Liver (tissue), 9 donors: ENCODE data around the gene TRAPPC3. TPM values are rescaled to one million over a fixed set of nuclear protein-coding genes. Genes with fewer than 3 reads are reported as not detected.

ENCODE experiments used
- DNase-seq: peaks from one replicate; pipeline ENCODE4 v3.0.0-alpha.2; 2017; ENCODE audit warnings: low spot score
- H3K27ac ChIP-seq, 2 donors: one replicate each; pipeline ENCODE4 v1.7.0; 2013; ENCODE audit warnings: inconsistent platforms in 2 of 2, low read length in 2 of 2, control low read depth in 1 of 2, low read depth in 1 of 2, mild to moderate bottlenecking in 1 of 2
- H3K27me3 ChIP-seq, 4 donors: one replicate each; pipeline versions ENCODE4 v1.6.1 to v1.7.0; 2013; ENCODE audit warnings: low read length in 3 of 4, inconsistent platforms in 1 of 4, mild to moderate bottlenecking in 1 of 4, moderate library complexity in 1 of 4; ENCODE audit not compliant: control insufficient read depth in 4 of 4, insufficient read depth in 4 of 4
- H3K36me3 ChIP-seq, 4 donors: one replicate each; pipeline versions ENCODE4 v1.6.1 to v1.7.0; 2013; ENCODE audit warnings: low read length in 3 of 4, mild to moderate bottlenecking in 3 of 4, low read depth in 1 of 4, moderate library complexity in 1 of 4; ENCODE audit not compliant: control insufficient read depth in 4 of 4, insufficient read depth in 3 of 4
- H3K4me1 ChIP-seq, 4 donors: one replicate each; pipeline versions ENCODE4 v1.6.1 to v1.7.0; 2013; ENCODE audit warnings: low read length in 3 of 4, mild to moderate bottlenecking in 3 of 4, moderate library complexity in 1 of 4; ENCODE audit not compliant: control insufficient read depth in 4 of 4, insufficient read depth in 4 of 4
- H3K4me3 ChIP-seq, 3 donors: one replicate each; pipeline versions ENCODE4 v1.6.1 to v1.7.0; 2013; ENCODE audit warnings: low read length in 3 of 3, control low read depth in 1 of 3, low read depth in 1 of 3, mild to moderate bottlenecking in 1 of 3
- H3K9ac ChIP-seq, 2 donors: one replicate each; pipeline ENCODE4 v1.7.0; 2013; ENCODE audit warnings: low read length in 2 of 2, mild to moderate bottlenecking in 2 of 2, moderate library complexity in 2 of 2, control low read depth in 1 of 2, low read depth in 1 of 2
- H3K9me3 ChIP-seq, 4 donors: one replicate each; pipeline versions ENCODE4 v1.6.1 to v1.7.0; 2013; ENCODE audit warnings: low read length in 3 of 4; ENCODE audit not compliant: control insufficient read depth in 4 of 4
- EGR1 ChIP-seq, 2 donors: IDR thresholded peaks; 2 replicates each; pipeline ENCODE4 v1.6.1; 2016 to 2018; ENCODE audit warnings: antibody characterized with exemption in 2 of 2, low read depth in 2 of 2
- FOXA1 ChIP-seq: IDR thresholded peaks from 2 replicates; pipeline ENCODE4 v1.6.1; 2016; ENCODE audit warnings: antibody characterized with exemption
- FOXA2 ChIP-seq: IDR thresholded peaks from 2 replicates; pipeline ENCODE4 v1.6.1; 2016; ENCODE audit warnings: antibody characterized with exemption
- GABPA ChIP-seq, 2 donors: IDR thresholded peaks in 1 of 2; conservative IDR thresholded peaks in 1 of 2; 2 replicates each; pipeline ENCODE4 v1.6.1; 2016; ENCODE audit warnings: antibody characterized with exemption in 2 of 2, mild to moderate bottlenecking in 1 of 2, moderate library complexity in 1 of 2
- HNF4A ChIP-seq, 2 donors: conservative IDR thresholded peaks; 2 replicates each; pipeline ENCODE4 v1.6.1; 2016; ENCODE audit warnings: antibody characterized with exemption in 2 of 2, mild to moderate bottlenecking in 2 of 2
- HNF4G ChIP-seq: IDR thresholded peaks from 2 replicates; pipeline ENCODE4 v1.6.1; 2016; ENCODE audit warnings: antibody characterized with exemption
- JUND ChIP-seq, 2 donors: IDR thresholded peaks; 2 replicates each; pipeline ENCODE4 v1.6.1; 2016; ENCODE audit warnings: antibody characterized with exemption in 2 of 2
- NR2F2 ChIP-seq: IDR thresholded peaks from 2 replicates; pipeline ENCODE4 v1.6.1; 2016; ENCODE audit warnings: antibody characterized with exemption
- RAD21 ChIP-seq, 2 donors: IDR thresholded peaks; 2 replicates each; pipeline ENCODE4 v1.6.1; 2016; ENCODE audit warnings: antibody characterized with exemption in 2 of 2, mild to moderate bottlenecking in 2 of 2
- RXRA ChIP-seq, 2 donors: IDR thresholded peaks; 2 replicates each; pipeline ENCODE4 v1.6.1; 2017 to 2018; ENCODE audit warnings: antibody characterized with exemption in 2 of 2, mild to moderate bottlenecking in 1 of 2
- YY1 ChIP-seq: IDR thresholded peaks from 2 replicates; pipeline ENCODE4 v1.6.1; 2016; ENCODE audit warnings: antibody characterized with exemption, mild to moderate bottlenecking
- ZBTB33 ChIP-seq: IDR thresholded peaks from 2 replicates; pipeline ENCODE4 v1.6.1; 2016; ENCODE audit warnings: antibody characterized with exemption
- WGBS: extraction: QIAGEN DNeasy Blood & Tissue Kit; methylation state at CpG from one replicate; pipeline ENCODE4 v1.1.7; 2013; 5-methylcytosine and 5-hydroxymethylcytosine counted together
- polyA plus RNA-seq, 2 donors: library from polyadenylated mRNA; stranded (reverse) in 1 of 2; unstranded in 1 of 2; fragments of 200-250 nt in 1 of 2; fragments of >200 nt in 1 of 2; fragmentation: Nextera tagmentation in 1 of 2; extraction: Ambion mirVana in 1 of 2; gene quantifications; one replicate each; pipeline versions ENCODE4 v1.2.1 to v1.2.3, GENCODE V29; 2013 to 2015
- total RNA-seq, 2 donors: library from RNA; depleted of rRNA; stranded (reverse); fragments of >200 nt; gene quantifications; one replicate each; pipeline ENCODE4 v1.2.3, GENCODE V29; 2014
- TF ChIP-seq, protein P1 (sequence below): fragments of 150-350 bp; IDR thresholded peaks from 2 replicates; pipeline ENCODE4 v1.5.1; 2017; ENCODE audit warnings: improper control_type of control experiment, low read depth, low read length; ENCODE audit not compliant: missing input control
- TF ChIP-seq, protein P2 (sequence below): IDR thresholded peaks from 2 replicates; pipeline ENCODE4 v1.6.1; 2016; ENCODE audit warnings: antibody characterized with exemption
- TF ChIP-seq, protein P3 (sequence below): IDR thresholded peaks from 2 replicates; pipeline ENCODE4 v1.6.1; 2016; ENCODE audit warnings: antibody characterized with exemption, mild to moderate bottlenecking
- donor health status: healthy.
- donor health status: healthy.
- donor health status: healthy.
- donor health status: healthy.
- donor health status: healthy.

Gene TRAPPC3
- total and polyA plus RNA-seq, 4 donors = 24.2 to 56.1 (median 30.4) TPM

DNA sequence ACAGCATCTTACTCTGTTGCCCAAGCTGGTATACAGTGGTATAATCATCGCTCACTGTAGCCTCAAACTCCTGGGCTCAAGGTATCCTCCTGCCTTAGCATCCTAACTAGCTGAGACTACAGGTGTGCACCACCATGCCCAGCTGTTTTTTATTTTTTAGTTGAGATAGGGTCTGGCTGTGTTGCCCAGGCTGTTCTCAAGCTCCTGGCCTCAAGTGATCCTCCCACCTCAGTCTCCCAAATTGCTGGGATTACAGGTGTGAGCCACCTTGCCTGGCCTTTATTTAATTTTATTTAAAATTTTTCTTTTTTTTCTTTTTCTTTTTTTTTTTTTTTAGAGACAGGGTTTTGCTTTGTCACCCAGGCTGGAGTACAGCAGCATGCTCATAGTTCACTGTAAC lies 15.9 kb upstream of the TRAPPC3 start:
- Histone ChIP-seq H3K4me1 (peaks cover 2 to 12% (median 5%) of the 10 kb centered on the region in 4 donors), H3K27ac (no peak overlapping the region)
- WGBS = 98% methylated on average over 1 of the region's 1 CpG

DNA sequence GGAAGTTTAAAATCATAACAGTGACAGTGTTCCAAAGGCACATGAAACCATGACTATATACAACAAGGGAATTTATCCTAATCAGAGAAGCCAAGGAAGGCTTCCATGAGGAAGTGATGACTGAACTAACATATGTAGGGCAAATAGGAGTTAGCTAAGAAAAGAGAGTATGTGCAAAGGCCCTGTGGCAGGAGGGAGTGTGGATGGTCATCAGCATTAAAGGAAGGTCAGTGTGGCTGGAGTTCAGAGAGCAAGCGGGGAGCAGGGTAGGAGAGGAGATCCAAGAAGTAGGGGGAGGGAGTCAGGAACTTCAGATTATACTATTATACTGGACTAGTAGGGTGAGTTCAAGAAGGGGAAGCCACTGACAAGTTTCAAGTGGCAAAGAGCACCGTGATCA lies 15.1 kb upstream of the TRAPPC3 start:
- 91% methylated on average over 2 of the region's 2 CpGs for WGBS
- no peaks in the 10 kb centered on the region for H3K36me3 ChIP-seq
- no peak overlapping the region for H3K9ac ChIP-seq
- no peak for DNase-seq
- no peaks in the 10 kb centered on the region for H3K27me3 ChIP-seq
- no peak for TF ChIP-seq EGR1 (IDR thresholded peaks at IDR 0.05; ENCODE audit: low read depth in 2 of 2)
- TF ChIP-seq, protein P1, sequence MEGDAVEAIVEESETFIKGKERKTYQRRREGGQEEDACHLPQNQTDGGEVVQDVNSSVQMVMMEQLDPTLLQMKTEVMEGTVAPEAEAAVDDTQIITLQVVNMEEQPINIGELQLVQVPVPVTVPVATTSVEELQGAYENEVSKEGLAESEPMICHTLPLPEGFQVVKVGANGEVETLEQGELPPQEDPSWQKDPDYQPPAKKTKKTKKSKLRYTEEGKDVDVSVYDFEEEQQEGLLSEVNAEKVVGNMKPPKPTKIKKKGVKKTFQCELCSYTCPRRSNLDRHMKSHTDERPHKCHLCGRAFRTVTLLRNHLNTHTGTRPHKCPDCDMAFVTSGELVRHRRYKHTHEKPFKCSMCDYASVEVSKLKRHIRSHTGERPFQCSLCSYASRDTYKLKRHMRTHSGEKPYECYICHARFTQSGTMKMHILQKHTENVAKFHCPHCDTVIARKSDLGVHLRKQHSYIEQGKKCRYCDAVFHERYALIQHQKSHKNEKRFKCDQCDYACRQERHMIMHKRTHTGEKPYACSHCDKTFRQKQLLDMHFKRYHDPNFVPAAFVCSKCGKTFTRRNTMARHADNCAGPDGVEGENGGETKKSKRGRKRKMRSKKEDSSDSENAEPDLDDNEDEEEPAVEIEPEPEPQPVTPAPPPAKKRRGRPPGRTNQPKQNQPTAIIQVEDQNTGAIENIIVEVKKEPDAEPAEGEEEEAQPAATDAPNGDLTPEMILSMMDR = no peak
- TF ChIP-seq RXRA (IDR thresholded peaks at IDR 0.05) = no peak
- no peak for TF ChIP-seq FOXA2
- H3K4me3 ChIP-seq = no peak overlapping the region
- no peak overlapping the region for H3K27ac ChIP-seq
- H3K4me1 ChIP-seq = peaks cover 2 to 12% (median 5%) of the 10 kb centered on the region in 4 donors
- no peaks in the 10 kb centered on the region for H3K9me3 ChIP-seq

More for the DNA sequence above, 15.9 kb upstream of the TRAPPC3 start:
- Histone ChIP-seq H3K9me3 (no peaks in the 10 kb centered on the region), H3K4me3 (no peak overlapping the region), H3K36me3 (no peaks in the 10 kb centered on the region), H3K27me3 (no peaks in the 10 kb centered on the region), H3K9ac (no peak overlapping the region)
- TF ChIP-seq JUND (IDR thresholded peaks at IDR 0.05) = no peak
- DNase-seq = no peak

DNA sequence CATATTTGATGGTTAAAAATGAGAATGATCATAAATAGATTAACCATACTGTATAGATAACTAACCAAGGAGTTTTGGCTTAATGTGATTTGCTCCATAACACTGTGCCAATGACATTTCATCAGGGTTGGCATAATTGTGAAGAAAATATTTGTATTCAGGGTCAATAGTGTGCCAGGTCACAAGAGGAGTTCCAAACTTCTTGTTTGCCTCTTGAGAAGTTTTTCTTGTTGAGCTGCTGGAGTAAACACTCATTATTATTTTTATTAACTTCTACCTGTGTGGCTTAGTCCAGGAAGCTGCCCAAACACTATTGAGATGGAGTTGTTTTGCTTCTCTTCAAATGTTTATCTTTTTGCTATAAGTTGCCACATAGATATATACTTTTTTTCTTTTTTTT lies 14.1 kb upstream of the TRAPPC3 start:
- Histone ChIP-seq H3K36me3 (no peaks in the 10 kb centered on the region), H3K4me1 (peaks cover 2 to 15% (median 5%) of the 10 kb centered on the region in 4 donors), H3K27ac (no peak overlapping the region), H3K9ac (no peak overlapping the region), H3K4me3 (no peak overlapping the region), H3K27me3 (no peaks in the 10 kb centered on the region), H3K9me3 (no peaks in the 10 kb centered on the region)
- no peak for DNase-seq
- TF ChIP-seq, protein P2, sequence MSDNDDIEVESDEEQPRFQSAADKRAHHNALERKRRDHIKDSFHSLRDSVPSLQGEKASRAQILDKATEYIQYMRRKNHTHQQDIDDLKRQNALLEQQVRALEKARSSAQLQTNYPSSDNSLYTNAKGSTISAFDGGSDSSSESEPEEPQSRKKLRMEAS = no peak
- TF ChIP-seq EGR1 (IDR thresholded peaks at IDR 0.05; ENCODE audit: low read depth in 2 of 2) = no peak
- no peak for TF ChIP-seq GABPA (IDR thresholded peaks at IDR 0.05 in 1 of 2, conservative IDR thresholded peaks at IDR 0.05 in 1 of 2)
- TF ChIP-seq NR2F2 = no peak
- no peak for TF ChIP-seq FOXA2
- no peak for TF ChIP-seq HNF4A (conservative IDR thresholded peaks at IDR 0.05)
- TF ChIP-seq ZBTB33 = no peak
- no peak for TF ChIP-seq HNF4G
- no peak for TF ChIP-seq YY1
- no peak for TF ChIP-seq FOXA1
- no peak for TF ChIP-seq RAD21 (IDR thresholded peaks at IDR 0.05)
- TF ChIP-seq, protein P3, sequence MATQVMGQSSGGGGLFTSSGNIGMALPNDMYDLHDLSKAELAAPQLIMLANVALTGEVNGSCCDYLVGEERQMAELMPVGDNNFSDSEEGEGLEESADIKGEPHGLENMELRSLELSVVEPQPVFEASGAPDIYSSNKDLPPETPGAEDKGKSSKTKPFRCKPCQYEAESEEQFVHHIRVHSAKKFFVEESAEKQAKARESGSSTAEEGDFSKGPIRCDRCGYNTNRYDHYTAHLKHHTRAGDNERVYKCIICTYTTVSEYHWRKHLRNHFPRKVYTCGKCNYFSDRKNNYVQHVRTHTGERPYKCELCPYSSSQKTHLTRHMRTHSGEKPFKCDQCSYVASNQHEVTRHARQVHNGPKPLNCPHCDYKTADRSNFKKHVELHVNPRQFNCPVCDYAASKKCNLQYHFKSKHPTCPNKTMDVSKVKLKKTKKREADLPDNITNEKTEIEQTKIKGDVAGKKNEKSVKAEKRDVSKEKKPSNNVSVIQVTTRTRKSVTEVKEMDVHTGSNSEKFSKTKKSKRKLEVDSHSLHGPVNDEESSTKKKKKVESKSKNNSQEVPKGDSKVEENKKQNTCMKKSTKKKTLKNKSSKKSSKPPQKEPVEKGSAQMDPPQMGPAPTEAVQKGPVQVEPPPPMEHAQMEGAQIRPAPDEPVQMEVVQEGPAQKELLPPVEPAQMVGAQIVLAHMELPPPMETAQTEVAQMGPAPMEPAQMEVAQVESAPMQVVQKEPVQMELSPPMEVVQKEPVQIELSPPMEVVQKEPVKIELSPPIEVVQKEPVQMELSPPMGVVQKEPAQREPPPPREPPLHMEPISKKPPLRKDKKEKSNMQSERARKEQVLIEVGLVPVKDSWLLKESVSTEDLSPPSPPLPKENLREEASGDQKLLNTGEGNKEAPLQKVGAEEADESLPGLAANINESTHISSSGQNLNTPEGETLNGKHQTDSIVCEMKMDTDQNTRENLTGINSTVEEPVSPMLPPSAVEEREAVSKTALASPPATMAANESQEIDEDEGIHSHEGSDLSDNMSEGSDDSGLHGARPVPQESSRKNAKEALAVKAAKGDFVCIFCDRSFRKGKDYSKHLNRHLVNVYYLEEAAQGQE = no peak
